Sigmoid colon (tissue), 7 donors: ENCODE results near the gene HSH2D. TPM values are rescaled to one million over a fixed set of nuclear protein-coding genes. Genes with fewer than 3 reads are reported as not detected.
"Not testable (repeated sequence)": the region's sequence is repeated elsewhere in the genome, so short reads cannot be mapped to it uniquely, and the experiment has no call there.

Experiments
- DNase-seq: peaks from one replicate; pipeline ENCODE4 v3.0.0-alpha.2; 2019
- H3K27ac ChIP-seq, 4 donors: fragments of 200-600 bp; sonication (generic); one replicate each; pipeline ENCODE4 v1.5.1; 2016 to 2019; ENCODE audit warnings: mild to moderate bottlenecking in 1 of 4
- H3K27me3 ChIP-seq, 3 donors: fragments of 200-600 bp; sonication (generic); one replicate each; pipeline ENCODE4 v1.5.1; 2019; ENCODE audit warnings: mild to moderate bottlenecking in 1 of 3
- H3K36me3 ChIP-seq, 4 donors: fragments of 200-600 bp; sonication (generic); one replicate each; pipeline ENCODE4 v1.5.1; 2016 to 2019
- H3K4me1 ChIP-seq, 4 donors: fragments of 200-600 bp; sonication (generic); one replicate each; pipeline ENCODE4 v1.5.1; 2017 to 2019
- H3K4me3 ChIP-seq, 4 donors: fragments of 200-600 bp; sonication (generic); one replicate each; pipeline ENCODE4 v1.5.1; 2017 to 2019; ENCODE audit warnings: mild to moderate bottlenecking in 2 of 4, moderate library complexity in 1 of 4
- H3K9me3 ChIP-seq, 4 donors: fragments of 200-600 bp in 3 of 4; sonication (generic) in 3 of 4; one replicate each; pipeline versions ENCODE4 v1.5.1 to v1.6.1; 2013 to 2019
- CTCF ChIP-seq, 4 experiments: fragments of 450-650 bp in 3 of 4; fragments of 200-600 bp in 1 of 4; IDR thresholded peaks; one replicate each; pipeline ENCODE4 v1.5.1; 2016 to 2019; ENCODE audit warnings: antibody characterized with exemption in 4 of 4, mild to moderate bottlenecking in 3 of 4, moderate library complexity in 2 of 4
- EP300 ChIP-seq, 4 donors: sonication (generic); formaldehyde crosslinking; IDR thresholded peaks; one replicate each; pipeline ENCODE4 v1.6.1; 2017; ENCODE audit warnings: antibody characterized with exemption in 4 of 4
- POLR2A ChIP-seq, 2 donors: fragments of 450-650 bp; IDR thresholded peaks; one replicate each; pipeline ENCODE4 v1.6.1; 2016; ENCODE audit warnings: antibody characterized with exemption in 2 of 2, mild to moderate bottlenecking in 2 of 2, moderate library complexity in 2 of 2
- POLR2AphosphoS5 ChIP-seq, 4 donors: sonication (generic); formaldehyde crosslinking; IDR thresholded peaks; one replicate each; pipeline ENCODE4 v1.6.1; 2017; ENCODE audit warnings: antibody characterized with exemption in 4 of 4
- WGBS, 2 donors: extraction: QIAGEN DNeasy Blood & Tissue Kit; methylation state at CpG; one replicate each; pipeline ENCODE4 v1.1.7; 2013; 5-methylcytosine and 5-hydroxymethylcytosine counted together
- intact Hi-C: fragments of 100-400 bp; cut with DNase I; formaldehyde crosslinking; loops from one replicate; pipeline ENCODE4 v1.15.1; 2023
- polyA plus RNA-seq, 3 donors: library from polyadenylated mRNA; stranded (reverse); fragments of 200-250 nt; gene quantifications; one replicate each; pipeline ENCODE4 v1.2.3, GENCODE V29; 2013
- total RNA-seq, 4 donors: library from RNA; depleted of rRNA; stranded (reverse); fragments of >200 nt; gene quantifications; one replicate each; pipeline ENCODE4 v1.1.0, GENCODE V29; 2016
- donor health status: healthy with polysubstance abuse.
- donor health status: Bipolar disorder and iron deficiency.
- donor health status: healthy.

Gene HSH2D
- total and polyA plus RNA-seq, 7 donors = 2.5 to 40.0 (median 14.4) TPM; not detected in 2

- no peak overlapping the region for H3K27ac ChIP-seq
- 88 to 93% methylated on average over 9 of the region's 9 CpGs for WGBS, 2 donors
- intact Hi-C loops = loop anchor here (10.0 kb wide), 1 partner anchor 281 kb away; no protein-coding TSS in a partner anchor
Measured at GRCh38 chr19:16115301-16116039, 28.0 kb upstream of the HSH2D start.

GRCh38 chr19:16116067-16116466 is 27.4 kb upstream of the HSH2D start:
- H3K27me3 ChIP-seq = no peaks in the 10 kb centered on the region
- WGBS, 2 donors = 72 to 74% methylated on average over 4 of the region's 4 CpGs
- intact Hi-C loops = loop anchor here (10.0 kb wide), 1 partner anchor 281 kb away; no protein-coding TSS in a partner anchor
- no peak overlapping the region for H3K4me3 ChIP-seq
- H3K9me3 ChIP-seq = no peaks in the 10 kb centered on the region
- peaks cover 13 to 32% (median 27%) of the 10 kb centered on the region in 4 donors for H3K36me3 ChIP-seq
- TF ChIP-seq CTCF (IDR thresholded peaks at IDR 0.05) (no peak), POLR2AphosphoS5 (IDR thresholded peaks at IDR 0.05) (no peak), EP300 (IDR thresholded peaks at IDR 0.05) (no peak), POLR2A (IDR thresholded peaks at IDR 0.05) (no peak)
- no peak for DNase-seq
- no peak overlapping the region for H3K27ac ChIP-seq
- peaks cover 0 to 44% (median 37%) of the 10 kb centered on the region in 4 donors for H3K4me1 ChIP-seq

More at GRCh38 chr19:16115301-16116039, 28.0 kb upstream of the HSH2D start:
- H3K4me3 ChIP-seq = no peak overlapping the region
- peaks cover 11 to 26% (median 22%) of the 10 kb centered on the region in 4 donors for H3K36me3 ChIP-seq
- H3K4me1 ChIP-seq = peaks cover 0 to 49% (median 42%) of the 10 kb centered on the region in 4 donors
- H3K9me3 ChIP-seq = no peaks in the 10 kb centered on the region
- TF ChIP-seq POLR2AphosphoS5 (IDR thresholded peaks at IDR 0.05) (no peak), EP300 (IDR thresholded peaks at IDR 0.05) (no peak), CTCF (IDR thresholded peaks at IDR 0.05) (no peak), POLR2A (IDR thresholded peaks at IDR 0.05) (no peak)
- no peak for DNase-seq
- no peaks in the 10 kb centered on the region for H3K27me3 ChIP-seq

GRCh38 chr19:16117594-16118033 is 25.9 kb upstream of the HSH2D start:
- H3K4me1 ChIP-seq = peaks cover 0 to 37% (median 30%) of the 10 kb centered on the region in 4 donors
- peaks cover 27 to 47% (median 42%) of the 10 kb centered on the region in 4 donors for H3K36me3 ChIP-seq
- H3K4me3 ChIP-seq = no peak overlapping the region
- no peaks in the 10 kb centered on the region for H3K27me3 ChIP-seq
- TF ChIP-seq EP300 (IDR thresholded peaks at IDR 0.05) (no peak), POLR2AphosphoS5 (IDR thresholded peaks at IDR 0.05) (no peak), POLR2A (IDR thresholded peaks at IDR 0.05) (no peak), CTCF (IDR thresholded peaks at IDR 0.05) (no peak)
- 74 to 92% methylated on average over 11 of the region's 11 CpGs for WGBS, 2 donors
- DNase-seq = no peak
- intact Hi-C loops = loop anchor here (10.0 kb wide), 1 partner anchor 283 kb away; no protein-coding TSS in a partner anchor
- no peak overlapping the region for H3K27ac ChIP-seq
- no peaks in the 10 kb centered on the region for H3K9me3 ChIP-seq

GRCh38 chr19:16118489-16119033 is 24.9 kb upstream of the HSH2D start:
- Histone ChIP-seq H3K9me3 (no peaks in the 10 kb centered on the region), H3K4me3 (no peak overlapping the region), H3K36me3 (peaks cover 36 to 57% (median 49%) of the 10 kb centered on the region in 4 donors), H3K4me1 (peaks cover 0 to 27% (median 20%) of the 10 kb centered on the region in 4 donors), H3K27ac (peak overlapping the region in 3 of 4 donors; percentile 34 to 38 (median 35)), H3K27me3 (no peaks in the 10 kb centered on the region)
- intact Hi-C loops = loop anchor here (10.0 kb wide), 1 partner anchor 284 kb away; no protein-coding TSS in a partner anchor
- DNase-seq = no peak
- TF ChIP-seq POLR2A (IDR thresholded peaks at IDR 0.05) = no peak
- TF ChIP-seq CTCF (IDR thresholded peaks at IDR 0.05) = no peak
- TF ChIP-seq EP300 (IDR thresholded peaks at IDR 0.05) = no peak
- TF ChIP-seq POLR2AphosphoS5 (IDR thresholded peaks at IDR 0.05) = no peak
- WGBS, 2 donors = 58 to 87% methylated on average over 12 of the region's 12 CpGs

- H3K9me3 ChIP-seq, DNase-seq, H3K4me3 ChIP-seq, H3K27me3 ChIP-seq: not testable (repeated sequence)
- peaks cover 36 to 64% (median 52%) of the 10 kb centered on the region in 4 donors for H3K36me3 ChIP-seq
- H3K4me1 ChIP-seq = peaks cover 0 to 20% (median 17%) of the 10 kb centered on the region in 4 donors
- H3K27ac ChIP-seq = peak overlapping the region in 3 of 4 donors; percentile 34 to 38 (median 35)
- 74 to 76% methylated on average over 19 of the region's 19 CpGs for WGBS, 2 donors
- intact Hi-C loops = loop anchor here (10.0 kb wide), 1 partner anchor 284 kb away; no protein-coding TSS in a partner anchor
Measured at GRCh38 chr19:16119075-16119857, 24.2 kb upstream of the HSH2D start.
